ENCODE measurements around the gene STMND1. TPM values are rescaled to one million over a fixed set of nuclear protein-coding genes. Genes with fewer than 3 reads are reported as not detected.

Gene STMND1
- 0.80 TPM in 1 of 2 replicates, not detected in the other for total RNA-seq (2014; rRNA removed; shearing (Covaris generic))
- not detected in 2 replicates for polyA plus RNA-seq (2016; fragmentation: Nextera tagmentation; extraction: Ambion mirVana)
- long read RNA-seq = 0 reads

GRCh38 chr6:17101422-17102257, at the start of gene STMND1:
Gene STMND1, plus strand, starts transcription at chr6:17102050. Its CDS starts 208 bp downstream, at chr6:17102258.
- peak within 1 kb of the TSS; percentile 99 for H2AFZ ChIP-seq
- TF ChIP-seq CREB1 (CRISPR knock-in tag; IDR thresholded peaks at IDR 0.05; ENCODE audit: low read depth) (peak; percentile 35; the same call in 1 of the 2 replicates), JUNB (IDR thresholded peaks at IDR 0.05; ENCODE audit: unreplicated experiment) (no peak)
- H3K4me3 Mint-ChIP-seq = peak within 1 kb of the TSS; percentile 82
- DNase-seq (ENCODE audit: low spot score) (peak; percentile 68), ATAC-seq (peak; percentile 78)
- peak within 1 kb of the TSS; percentile 83 for H3K4me3 ChIP-seq
- H3K9me2 ChIP-seq (ENCODE audit: insufficient read depth) = no peaks in the 10 kb centered on the region
- 0 out of 2 replicates have a peak, but pooled peaks cover 5% of the 10 kb centered on the region for H3F3A ChIP-seq (replicated peaks; ENCODE audit: low read depth)
- no peaks in the 10 kb centered on the region for H3K79me2 ChIP-seq (replicated peaks; ENCODE audit: insufficient read depth)
- no peak within 1 kb of the TSS for H3K27ac Mint-ChIP-seq
- H3K27me3 Mint-ChIP-seq (ENCODE audit: insufficient read depth, low read depth, poor library complexity) = peaks cover 27% of the 10 kb centered on the region
- peak within 1 kb of the TSS; percentile 93 for H3K4me2 ChIP-seq
- peaks cover 5% of the 10 kb centered on the region; the same call in 1 of the 2 replicates for H3K4me1 ChIP-seq (ENCODE audit: insufficient read depth)
- H3K27ac ChIP-seq (ENCODE audit: low read depth) = no peak within 1 kb of the TSS
- H3K9me3 Mint-ChIP-seq = no peaks in the 10 kb centered on the region
- no peaks in the 10 kb centered on the region for H3K36me3 Mint-ChIP-seq (ENCODE audit: low read depth)
- no peaks in the 10 kb centered on the region for H3K36me3 ChIP-seq (ENCODE audit: insufficient read depth)
- peaks cover 35% of the 10 kb centered on the region for H3K27me3 ChIP-seq (ENCODE audit: insufficient read depth)
- peaks cover 15% of the 10 kb centered on the region for H3K4me1 Mint-ChIP-seq
- no peaks in the 10 kb centered on the region for H4K20me1 ChIP-seq (replicated peaks; ENCODE audit: insufficient read depth)

- Mint-ChIP-seq H3K27ac (no peak overlapping the region), H3K27me3 (ENCODE audit: insufficient read depth, low read depth, poor library complexity) (peaks cover 5% of the 10 kb centered on the region), H3K4me1 (no peaks in the 10 kb centered on the region), H3K4me3 (no peak overlapping the region), H3K9me3 (no peaks in the 10 kb centered on the region), H3K36me3 (ENCODE audit: low read depth) (no peaks in the 10 kb centered on the region)
- Histone ChIP-seq H3K4me1 (ENCODE audit: insufficient read depth) (no peaks in the 10 kb centered on the region), H3K27me3 (ENCODE audit: insufficient read depth) (no peaks in the 10 kb centered on the region), H2AFZ (no peak overlapping the region), H3F3A (replicated peaks; ENCODE audit: low read depth) (no peaks in the 10 kb centered on the region), H3K4me2 (no peak overlapping the region), H3K36me3 (ENCODE audit: insufficient read depth) (no peaks in the 10 kb centered on the region), H3K9me2 (ENCODE audit: insufficient read depth) (no peaks in the 10 kb centered on the region; the same call in 1 of the 2 replicates), H4K20me1 (replicated peaks; ENCODE audit: insufficient read depth) (no peaks in the 10 kb centered on the region), H3K27ac (ENCODE audit: low read depth) (no peak overlapping the region), H3K4me3 (no peak overlapping the region), H3K79me2 (replicated peaks; ENCODE audit: insufficient read depth) (no peaks in the 10 kb centered on the region)
- ATAC-seq (no peak), DNase-seq (ENCODE audit: low spot score) (no peak)
- TF ChIP-seq CREB1 (CRISPR knock-in tag; IDR thresholded peaks at IDR 0.05; ENCODE audit: low read depth) (no peak), STAT1 (IDR thresholded peaks at IDR 0.05; ENCODE audit: unreplicated experiment) (no peak), CTCF (conservative IDR thresholded peaks at IDR 0.05; ENCODE audit: low read depth in 2 of 2) (no peak), NANOG (IDR thresholded peaks at IDR 0.05; ENCODE audit: borderline replicate concordance) (no peak), EZH2 (IDR thresholded peaks at IDR 0.05; ENCODE audit: low read depth, unreplicated experiment) (no peak), ZNF462 (CRISPR knock-in tag; IDR thresholded peaks at IDR 0.05) (no peak), ZNF331 (CRISPR knock-in tag; IDR thresholded peaks at IDR 0.05; ENCODE audit: low read depth) (no peak)
These were observed 47.2 kb upstream of the STMND1 start for GRCh38 chr6:17054647-17055046.

All from GM23338 (cell line).